ENCODE results near the gene MYL1.

The MYL1 gene

DNA sequence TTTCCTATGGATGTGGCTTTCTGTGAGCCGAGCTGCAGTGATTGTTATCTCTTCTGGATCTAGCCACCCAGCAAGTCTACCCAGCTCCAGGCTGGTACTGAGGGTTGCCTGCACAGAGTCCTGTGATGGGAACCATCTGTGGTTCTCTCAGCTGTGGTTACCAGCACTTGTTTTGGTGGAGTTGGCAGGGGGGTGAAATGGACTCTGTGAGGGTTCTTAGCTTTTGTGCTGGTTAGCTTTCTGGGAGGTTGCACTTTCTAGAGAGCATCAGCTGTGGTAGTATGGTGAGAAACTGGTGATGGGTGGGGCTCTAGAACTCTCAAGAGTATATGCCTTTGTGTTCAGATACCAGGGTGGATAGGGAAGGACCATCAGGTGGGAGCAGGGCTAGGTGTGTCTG is 45.4 kb upstream of the MYL1 start:
- no peak overlapping the region for H3K27ac ChIP-seq (replicated peaks)
- TF ChIP-seq POLR2AphosphoS5 (IDR thresholded peaks at IDR 0.05; ENCODE audit: low read depth) (no peak), SPI1 (IDR thresholded peaks at IDR 0.05; ENCODE audit: borderline replicate concordance, low read depth) (no peak), GABPA (IDR thresholded peaks at IDR 0.05; ENCODE audit: low read depth) (no peak)
- TF ChIP-seq, protein P1, sequence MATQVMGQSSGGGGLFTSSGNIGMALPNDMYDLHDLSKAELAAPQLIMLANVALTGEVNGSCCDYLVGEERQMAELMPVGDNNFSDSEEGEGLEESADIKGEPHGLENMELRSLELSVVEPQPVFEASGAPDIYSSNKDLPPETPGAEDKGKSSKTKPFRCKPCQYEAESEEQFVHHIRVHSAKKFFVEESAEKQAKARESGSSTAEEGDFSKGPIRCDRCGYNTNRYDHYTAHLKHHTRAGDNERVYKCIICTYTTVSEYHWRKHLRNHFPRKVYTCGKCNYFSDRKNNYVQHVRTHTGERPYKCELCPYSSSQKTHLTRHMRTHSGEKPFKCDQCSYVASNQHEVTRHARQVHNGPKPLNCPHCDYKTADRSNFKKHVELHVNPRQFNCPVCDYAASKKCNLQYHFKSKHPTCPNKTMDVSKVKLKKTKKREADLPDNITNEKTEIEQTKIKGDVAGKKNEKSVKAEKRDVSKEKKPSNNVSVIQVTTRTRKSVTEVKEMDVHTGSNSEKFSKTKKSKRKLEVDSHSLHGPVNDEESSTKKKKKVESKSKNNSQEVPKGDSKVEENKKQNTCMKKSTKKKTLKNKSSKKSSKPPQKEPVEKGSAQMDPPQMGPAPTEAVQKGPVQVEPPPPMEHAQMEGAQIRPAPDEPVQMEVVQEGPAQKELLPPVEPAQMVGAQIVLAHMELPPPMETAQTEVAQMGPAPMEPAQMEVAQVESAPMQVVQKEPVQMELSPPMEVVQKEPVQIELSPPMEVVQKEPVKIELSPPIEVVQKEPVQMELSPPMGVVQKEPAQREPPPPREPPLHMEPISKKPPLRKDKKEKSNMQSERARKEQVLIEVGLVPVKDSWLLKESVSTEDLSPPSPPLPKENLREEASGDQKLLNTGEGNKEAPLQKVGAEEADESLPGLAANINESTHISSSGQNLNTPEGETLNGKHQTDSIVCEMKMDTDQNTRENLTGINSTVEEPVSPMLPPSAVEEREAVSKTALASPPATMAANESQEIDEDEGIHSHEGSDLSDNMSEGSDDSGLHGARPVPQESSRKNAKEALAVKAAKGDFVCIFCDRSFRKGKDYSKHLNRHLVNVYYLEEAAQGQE (IDR thresholded peaks at IDR 0.05; ENCODE audit: insufficient replicate concordance, low read depth), result no peak
- TF ChIP-seq, protein P2, sequence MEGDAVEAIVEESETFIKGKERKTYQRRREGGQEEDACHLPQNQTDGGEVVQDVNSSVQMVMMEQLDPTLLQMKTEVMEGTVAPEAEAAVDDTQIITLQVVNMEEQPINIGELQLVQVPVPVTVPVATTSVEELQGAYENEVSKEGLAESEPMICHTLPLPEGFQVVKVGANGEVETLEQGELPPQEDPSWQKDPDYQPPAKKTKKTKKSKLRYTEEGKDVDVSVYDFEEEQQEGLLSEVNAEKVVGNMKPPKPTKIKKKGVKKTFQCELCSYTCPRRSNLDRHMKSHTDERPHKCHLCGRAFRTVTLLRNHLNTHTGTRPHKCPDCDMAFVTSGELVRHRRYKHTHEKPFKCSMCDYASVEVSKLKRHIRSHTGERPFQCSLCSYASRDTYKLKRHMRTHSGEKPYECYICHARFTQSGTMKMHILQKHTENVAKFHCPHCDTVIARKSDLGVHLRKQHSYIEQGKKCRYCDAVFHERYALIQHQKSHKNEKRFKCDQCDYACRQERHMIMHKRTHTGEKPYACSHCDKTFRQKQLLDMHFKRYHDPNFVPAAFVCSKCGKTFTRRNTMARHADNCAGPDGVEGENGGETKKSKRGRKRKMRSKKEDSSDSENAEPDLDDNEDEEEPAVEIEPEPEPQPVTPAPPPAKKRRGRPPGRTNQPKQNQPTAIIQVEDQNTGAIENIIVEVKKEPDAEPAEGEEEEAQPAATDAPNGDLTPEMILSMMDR (IDR thresholded peaks at IDR 0.05; ENCODE audit: insufficient read depth, low read length), result no peak

DNA sequence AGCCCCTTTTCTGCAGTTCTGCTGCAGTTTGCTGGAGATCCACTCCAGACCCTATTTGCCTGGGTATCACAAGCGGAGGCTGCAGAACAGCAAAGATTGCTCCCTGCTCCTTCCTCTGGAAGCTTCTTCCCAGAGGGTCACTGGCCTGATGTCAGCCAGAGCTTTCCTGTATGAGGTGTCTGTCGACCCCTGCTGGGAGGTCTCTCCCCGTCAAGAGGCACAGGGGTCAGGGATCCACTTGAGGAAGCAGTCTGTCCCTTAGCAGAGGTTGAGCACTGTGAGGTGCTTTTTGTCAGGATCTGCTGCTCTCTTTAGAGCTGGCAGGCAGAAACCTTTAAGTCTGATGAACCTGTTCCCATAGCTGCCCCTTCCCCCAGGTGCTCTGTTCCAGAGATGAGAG is 42.0 kb upstream of the MYL1 start:
- no peak overlapping the region for H3K27ac ChIP-seq (replicated peaks)
- DNase-seq (ENCODE audit: low read depth in 1 of 2, low spot score in 1 of 2), result no peak
- TF ChIP-seq GABPA (IDR thresholded peaks at IDR 0.05; ENCODE audit: low read depth) (no peak), SPI1 (IDR thresholded peaks at IDR 0.05; ENCODE audit: borderline replicate concordance, low read depth) (no peak), POLR2AphosphoS5 (IDR thresholded peaks at IDR 0.05; ENCODE audit: low read depth) (no peak)
- TF ChIP-seq, protein P1 (IDR thresholded peaks at IDR 0.05; ENCODE audit: insufficient replicate concordance, low read depth), result no peak
- TF ChIP-seq, protein P2 (IDR thresholded peaks at IDR 0.05; ENCODE audit: insufficient read depth, low read length), result no peak
- H3K4me3 ChIP-seq (replicated peaks; ENCODE audit: insufficient read depth, low read length), result no peak overlapping the region
- no peaks in the 10 kb centered on the region for H3K27me3 ChIP-seq (ENCODE audit: insufficient read depth, poor library complexity, severe bottlenecking)

More for the DNA sequence above, 45.4 kb upstream of the MYL1 start:
- DNase-seq (ENCODE audit: low read depth in 1 of 2, low spot score in 1 of 2), result no peak
- Histone ChIP-seq H3K27me3 (ENCODE audit: insufficient read depth, poor library complexity, severe bottlenecking) (no peaks in the 10 kb centered on the region), H3K4me3 (replicated peaks; ENCODE audit: insufficient read depth, low read length) (no peak overlapping the region)

DNA sequence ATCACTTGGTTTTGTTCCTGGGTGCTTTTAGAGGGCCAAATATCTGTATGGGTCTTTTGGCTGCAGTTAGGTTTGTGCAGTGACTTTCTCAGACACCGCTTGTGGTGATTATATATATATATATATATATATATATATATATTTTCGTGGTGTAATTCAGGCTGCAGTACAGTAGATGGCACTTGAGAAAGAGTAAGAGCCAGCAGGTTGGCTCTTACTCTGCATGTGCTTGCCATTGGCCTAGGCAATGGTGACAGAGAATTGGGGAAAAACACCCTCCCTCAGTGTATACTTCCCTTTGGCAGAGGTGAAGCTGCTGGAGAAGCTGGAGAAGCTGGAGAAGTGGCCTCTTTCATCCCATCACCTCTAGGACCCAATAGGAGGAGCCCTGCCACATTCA is 22.2 kb upstream of the MYL1 start:
- TF ChIP-seq, protein P1 (IDR thresholded peaks at IDR 0.05; ENCODE audit: insufficient replicate concordance, low read depth), result no peak
- TF ChIP-seq GABPA (IDR thresholded peaks at IDR 0.05; ENCODE audit: low read depth) (no peak), SPI1 (IDR thresholded peaks at IDR 0.05; ENCODE audit: borderline replicate concordance, low read depth) (no peak), POLR2AphosphoS5 (IDR thresholded peaks at IDR 0.05; ENCODE audit: low read depth) (no peak)
- TF ChIP-seq, protein P2 (IDR thresholded peaks at IDR 0.05; ENCODE audit: insufficient read depth, low read length), result no peak
- no peak overlapping the region for H3K27ac ChIP-seq (replicated peaks)
- H3K4me3 ChIP-seq (replicated peaks; ENCODE audit: insufficient read depth, low read length), result no peak overlapping the region
- no peaks in the 10 kb centered on the region for H3K27me3 ChIP-seq (ENCODE audit: insufficient read depth, poor library complexity, severe bottlenecking)
- DNase-seq (ENCODE audit: low read depth in 1 of 2, low spot score in 1 of 2), result no peak
